NCI-H1436 treated with DMSO at 0.1 percent for 48 hours (cell line): Measurements from ENCODE around the gene RHBDF2.
"Not testable (repeated sequence)": the region's sequence is repeated elsewhere in the genome, so short reads cannot be mapped to it uniquely, and the experiment has no call there.

ENCODE experiments used
- DNase-seq: peaks from one replicate; lab custom pipeline; 2025; lab: John Stamatoyannopoulos, UW

Gene RHBDF2

DNA sequence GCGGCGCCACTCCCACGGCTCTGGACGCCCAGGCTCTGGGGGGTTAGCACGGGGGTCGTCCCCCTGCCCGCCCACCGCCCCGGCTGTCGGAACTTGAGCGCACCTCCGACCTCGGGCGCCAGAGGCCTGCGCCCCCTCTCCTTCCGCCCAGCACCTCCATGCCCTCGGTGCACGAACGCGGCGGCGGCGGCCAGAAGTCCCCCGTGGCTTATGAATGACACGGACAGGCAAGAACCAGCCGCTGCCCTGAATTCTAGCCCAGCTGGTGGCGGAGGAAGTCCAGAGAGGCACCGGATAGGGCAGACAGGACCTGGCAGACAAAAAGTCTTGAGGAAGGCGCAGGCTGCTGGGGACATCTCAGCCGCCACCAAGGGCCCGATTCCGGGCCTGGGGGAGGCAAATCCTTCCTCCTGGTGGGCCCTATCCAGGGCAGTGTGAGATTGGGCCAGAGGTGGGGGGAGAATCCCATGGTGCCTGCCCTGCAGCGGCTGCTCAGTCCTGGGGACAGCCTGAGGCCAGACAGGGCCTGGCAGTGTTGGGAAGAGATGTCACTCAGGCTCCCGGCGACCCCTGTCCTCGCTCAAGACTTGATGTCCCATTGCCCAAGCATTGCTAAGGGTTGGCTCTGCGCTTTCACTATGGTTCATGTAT, 37.2 kb upstream of the RHBDF2 start:
- DNase-seq: no peak

DNA sequence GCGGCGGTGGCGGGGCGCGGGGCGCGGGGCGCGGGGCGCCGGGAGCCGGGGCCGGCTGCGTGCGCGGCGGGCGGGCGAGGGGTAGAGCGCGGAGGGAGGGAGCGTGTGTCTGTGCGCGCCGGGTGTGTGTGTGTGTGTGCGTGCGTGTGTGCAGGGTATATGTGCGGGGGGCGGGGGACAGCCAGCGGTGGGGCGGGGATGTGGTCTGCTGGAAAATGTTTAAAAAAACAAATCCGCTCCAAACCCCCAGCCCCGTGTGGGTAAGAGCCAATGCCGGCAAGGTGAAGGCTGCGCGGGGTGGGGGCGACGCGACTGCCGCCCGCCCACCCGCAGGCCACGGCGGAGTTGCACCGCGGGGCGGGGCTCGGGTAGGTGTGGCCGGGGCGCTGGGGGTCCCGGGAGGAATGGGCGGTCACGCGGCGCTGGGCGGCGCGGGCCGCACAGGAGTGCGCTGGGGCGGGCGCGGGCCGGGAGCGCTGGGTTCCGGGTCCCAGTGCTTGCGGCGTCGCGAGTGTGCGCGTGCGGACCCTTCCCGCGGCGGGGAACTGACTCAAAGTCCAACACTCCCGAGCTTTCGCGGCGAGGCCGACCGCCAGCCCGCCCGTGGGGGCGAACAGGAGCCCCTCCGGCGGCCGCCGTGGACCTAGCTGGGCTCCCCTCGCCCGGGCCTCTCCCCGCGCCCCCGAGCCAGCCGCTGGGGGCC, 36.5 kb upstream of the RHBDF2 start, which contains the start of gene CYGB:
TSS of gene CYGB (minus strand) at position 132 of the 703 bp plus-strand sequence. CDS start 167 bp downstream, outside the sequence.
- no peak for DNase-seq

GRCh38 chr17:76537288-76537577, 36.0 kb upstream of the RHBDF2 start:
- DNase-seq: no peak

- no peak for DNase-seq
These were observed 35.5 kb upstream of the RHBDF2 start for GRCh38 chr17:76536511-76537287.

GRCh38 chr17:76535788-76536510, 34.7 kb upstream of the RHBDF2 start:
- no peak for DNase-seq

- no peak for DNase-seq
These were observed 33.9 kb upstream of the RHBDF2 start for GRCh38 chr17:76534831-76535732.

GRCh38 chr17:76533640-76534359, 32.6 kb upstream of the RHBDF2 start:
- DNase-seq: not testable (repeated sequence)

DNA sequence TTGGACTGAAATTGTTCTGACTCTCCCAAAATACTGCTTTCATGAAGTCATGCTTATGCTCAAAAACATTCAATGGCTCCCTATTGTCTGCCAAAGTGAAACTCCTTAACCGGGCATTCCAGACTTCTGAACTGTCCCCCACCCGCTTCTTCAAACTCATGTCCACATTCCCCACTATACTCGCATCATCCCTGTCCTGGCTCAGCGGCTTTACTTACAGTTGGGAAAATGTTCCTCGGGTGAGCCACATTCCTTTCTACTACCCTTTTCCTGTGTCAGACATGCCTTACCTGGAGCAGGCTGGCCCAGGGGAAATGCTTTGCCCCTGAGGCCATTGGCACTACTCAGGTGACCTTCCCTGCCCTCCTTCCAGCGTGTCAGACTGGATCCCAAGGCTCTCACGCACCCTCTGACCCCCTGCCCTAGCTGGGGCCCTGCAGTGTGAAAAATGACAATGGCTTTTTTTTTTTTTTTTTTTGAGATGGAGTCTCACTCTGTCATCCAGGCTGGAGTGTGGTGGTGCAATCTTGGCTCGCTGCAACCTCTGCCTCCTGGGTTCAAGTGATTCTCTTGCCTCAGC, 30.9 kb upstream of the RHBDF2 start:
- DNase-seq: no peak

GRCh38 chr17:76531486-76532038, 30.3 kb upstream of the RHBDF2 start:
- no peak for DNase-seq

GRCh38 chr17:76530811-76531485, 29.7 kb upstream of the RHBDF2 start:
- no peak for DNase-seq

DNA sequence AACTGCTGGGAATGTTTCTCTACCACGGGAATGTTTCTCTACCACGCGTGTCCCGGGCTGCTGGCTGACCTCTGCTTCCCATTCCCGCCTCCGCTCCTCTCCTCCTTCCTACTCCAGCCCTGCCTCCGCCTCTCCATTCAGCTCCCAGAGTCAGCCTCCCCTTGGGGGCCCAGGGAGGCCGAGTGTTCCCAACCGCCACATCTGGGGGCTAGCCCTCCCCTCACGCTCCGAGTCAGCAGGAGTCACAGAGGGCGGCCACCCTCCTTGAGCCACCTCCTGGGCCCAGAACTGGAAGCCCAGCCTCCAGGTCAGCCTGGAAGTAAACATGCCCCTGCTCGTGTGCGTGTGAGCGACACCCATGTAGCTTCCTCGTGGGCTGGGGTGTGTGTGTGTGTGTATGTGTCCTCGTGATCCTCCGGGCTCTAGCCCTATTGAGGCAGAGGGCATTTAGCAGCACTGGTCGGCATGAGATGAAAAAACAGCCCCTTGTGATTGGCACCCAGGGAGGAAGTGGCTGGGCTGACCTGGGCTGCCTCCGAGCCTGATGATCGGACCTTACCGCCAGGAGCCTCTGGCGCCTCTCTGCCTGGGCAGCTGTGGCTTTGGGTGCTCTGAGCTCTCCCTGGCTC, 29.0 kb upstream of the RHBDF2 start:
- no peak for DNase-seq

DNA sequence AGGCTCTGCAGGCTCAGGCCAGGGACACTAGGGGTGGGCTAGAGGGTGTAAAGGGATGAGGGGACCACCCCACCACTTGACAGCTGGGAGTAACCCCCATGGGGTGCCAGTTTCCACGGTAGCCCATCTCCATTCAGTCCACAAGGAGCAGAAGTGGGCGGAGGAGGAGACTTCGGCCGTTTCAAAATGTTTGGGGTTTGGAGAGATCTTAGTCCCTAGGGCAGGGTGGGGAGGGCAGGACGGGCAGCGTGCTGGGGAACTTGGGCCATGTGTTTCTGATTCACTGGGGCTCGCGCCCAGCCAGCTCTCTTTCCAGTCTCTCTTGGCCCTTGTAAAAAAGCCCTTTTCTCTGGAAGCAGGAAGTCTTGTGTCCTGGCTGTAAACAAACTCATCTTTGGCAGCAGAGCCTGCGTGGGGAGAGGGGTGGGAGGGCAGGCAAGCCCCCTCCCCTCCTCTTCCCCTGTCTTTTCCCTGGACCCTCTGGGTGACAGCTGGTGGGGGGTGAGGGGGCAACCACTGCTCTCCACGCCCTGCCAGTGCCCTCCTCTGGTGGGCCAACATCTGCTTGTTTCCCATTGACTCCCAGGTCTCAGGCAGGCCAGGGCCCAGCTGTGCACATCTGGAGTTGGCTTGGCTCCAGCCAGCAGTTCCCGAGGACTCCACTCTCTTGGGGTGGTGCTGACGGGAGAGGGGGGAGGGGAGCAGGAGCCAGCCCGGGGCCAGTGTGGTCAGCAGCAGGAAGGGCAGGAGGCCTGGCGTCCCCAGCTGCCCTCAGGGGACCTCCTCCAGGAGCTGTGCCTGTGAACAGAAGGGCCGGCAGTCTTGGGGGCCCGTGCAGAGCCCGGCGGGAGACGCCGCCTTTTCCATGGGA, 28.2 kb upstream of the RHBDF2 start:
- no peak for DNase-seq

DNA sequence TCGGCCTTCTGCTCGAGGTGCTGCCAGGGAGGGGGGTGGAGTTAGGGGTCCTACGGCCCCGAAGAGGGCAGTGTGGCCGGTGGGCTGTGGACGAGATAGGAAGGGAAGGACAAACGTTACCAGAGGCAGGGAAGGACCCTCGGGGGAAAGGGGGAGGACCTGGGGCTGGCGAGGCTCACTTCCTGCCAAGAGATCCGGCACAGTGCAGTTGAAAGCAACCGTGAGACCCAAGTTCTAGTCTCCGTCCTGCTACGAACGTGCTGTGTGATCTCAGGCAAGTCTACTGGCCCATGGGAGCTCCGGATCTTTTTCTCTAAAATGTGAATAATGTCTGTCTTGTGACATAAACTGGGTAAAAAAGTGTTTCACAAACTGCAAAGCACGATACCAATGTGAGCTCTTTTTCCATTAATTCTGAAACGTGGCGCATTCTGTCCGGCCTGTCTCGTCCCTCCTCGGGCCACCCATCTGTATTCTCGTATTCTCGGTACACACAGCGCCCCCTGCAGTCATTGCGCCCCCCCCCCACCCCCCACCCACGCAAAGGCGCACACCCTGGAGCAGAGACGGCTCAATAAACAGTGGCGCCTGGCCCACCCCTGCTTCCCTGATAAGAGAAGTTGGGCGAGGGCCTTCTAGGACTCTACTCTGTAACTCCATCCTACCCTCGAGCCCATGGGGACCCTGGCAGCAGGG, 27.5 kb upstream of the RHBDF2 start:
- DNase-seq: no peak

GRCh38 chr17:76528156-76528527, 26.9 kb upstream of the RHBDF2 start:
- no peak for DNase-seq

GRCh38 chr17:76527430-76528111, 26.3 kb upstream of the RHBDF2 start:
- no peak for DNase-seq

DNA sequence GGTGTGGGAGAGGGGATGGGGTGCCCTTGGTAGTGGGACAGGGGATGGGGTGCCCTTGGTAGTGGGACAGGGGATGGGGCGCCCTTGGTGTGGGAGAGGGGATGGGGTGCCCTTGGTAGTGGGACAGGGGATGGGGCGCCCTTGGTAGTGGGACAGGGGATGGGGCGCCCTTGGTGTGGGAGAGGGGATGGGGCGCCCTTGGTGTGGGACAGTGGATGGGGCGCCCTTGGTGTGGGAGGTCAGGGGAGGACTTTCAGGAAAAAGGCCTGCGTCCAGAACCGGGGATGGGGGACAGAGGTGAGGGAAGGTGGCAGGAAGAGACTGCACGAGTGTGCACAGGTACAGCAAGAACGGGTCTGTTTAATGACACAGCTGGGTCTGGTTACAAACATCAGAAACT, 25.8 kb upstream of the RHBDF2 start:
- not testable (repeated sequence) for DNase-seq

DNA sequence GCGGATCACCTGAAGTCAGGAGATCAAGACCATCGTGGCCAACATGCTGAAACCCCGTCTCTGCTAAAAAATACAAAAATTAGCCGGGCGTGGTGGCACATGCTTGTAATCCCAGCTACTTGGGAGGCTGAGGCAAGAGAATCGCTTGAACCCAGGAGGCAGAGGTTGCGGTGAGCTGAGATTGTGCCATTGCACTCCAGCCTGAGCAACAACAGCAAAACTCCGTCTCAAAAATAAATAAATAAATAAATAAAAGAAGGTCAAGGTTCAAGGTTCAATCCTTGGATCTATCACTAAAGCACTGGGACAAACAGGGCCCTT, 24.2 kb upstream of the RHBDF2 start:
- DNase-seq: not testable (repeated sequence)
